ENCODE data around the gene CTAGE9.
"Not testable (repeated sequence)": the region's sequence is repeated elsewhere in the genome, so short reads cannot be mapped to it uniquely, and the experiment has no call there.

CTAGE9 gene
- long read RNA-seq, donor 1, result 0 reads
- long read RNA-seq, donor 2, partial matches to known transcripts, result 0 of 1 reads
- long read RNA-seq, donor 2, other reads (novel, unspliced or antisense), result 0 of 1 reads
- long read RNA-seq, donor 3, result 0 reads
- long read RNA-seq, donor 4, partial matches to known transcripts, result 0 of 1 reads
- long read RNA-seq, donor 4, other reads (novel, unspliced or antisense), result 0 of 1 reads
- long read RNA-seq, donor 5, partial matches to known transcripts, result 0 of 1 reads
- long read RNA-seq, donor 5, other reads (novel, unspliced or antisense), result 0 of 1 reads
- long read RNA-seq, donor 6, partial matches to known transcripts, result 0 of 1 reads
- long read RNA-seq, donor 6, other reads (novel, unspliced or antisense), result 0 of 1 reads
- long read RNA-seq, donor 7, result 0 reads
- long read RNA-seq, donor 8, partial matches to known transcripts, result 0 of 1 reads
- long read RNA-seq, donor 8, other reads (novel, unspliced or antisense), result 0 of 1 reads

DNA sequence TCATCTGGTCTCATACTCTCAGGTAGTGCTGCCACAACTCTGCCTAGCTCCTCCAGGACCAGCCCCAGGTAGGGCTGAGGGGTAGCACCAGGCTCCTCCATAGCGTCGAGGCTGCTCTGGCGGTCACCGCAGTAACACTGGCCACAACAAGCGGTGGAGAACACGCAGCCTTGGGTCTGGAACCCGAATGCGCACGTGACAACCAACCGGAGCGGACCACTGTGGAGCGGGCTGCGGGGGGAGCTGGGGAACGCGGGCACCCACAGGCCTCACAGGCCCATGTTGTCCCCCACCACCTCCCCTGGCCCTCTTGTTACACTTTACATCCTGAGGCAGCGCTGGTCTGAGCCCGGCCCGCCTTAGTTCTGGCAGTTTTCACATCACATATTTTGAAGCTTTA lies at the start of gene CTAGE9:
CTAGE9 (minus strand) TSS at position 101 of the 400 bp plus-strand sequence; CDS start at position 101, 0 bp downstream.
- not testable (repeated sequence) for DNase-seq

GRCh38 chr6:131758920-131759319 lies 48.1 kb upstream of the CTAGE9 start:
- no peak for DNase-seq

DNA sequence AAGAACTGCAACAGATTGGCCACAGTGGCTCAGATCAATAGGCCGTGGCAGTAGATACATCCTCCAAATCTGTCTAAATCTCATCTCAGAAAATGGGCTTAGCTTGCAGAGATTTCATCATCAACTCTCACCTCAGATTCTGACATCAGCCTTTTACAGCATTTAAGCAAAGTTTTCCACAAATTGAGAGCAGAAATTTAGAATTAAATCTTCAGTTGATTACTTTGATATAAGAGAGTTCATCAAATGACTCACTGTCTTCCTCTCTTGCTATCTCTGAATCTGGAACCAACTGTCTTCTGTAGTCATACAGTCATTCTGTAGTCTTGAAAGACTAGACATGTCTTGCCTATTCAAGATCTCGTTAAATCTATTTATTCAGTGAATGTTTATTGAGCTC lies 45.2 kb upstream of the CTAGE9 start:
- no peak for DNase-seq

DNA sequence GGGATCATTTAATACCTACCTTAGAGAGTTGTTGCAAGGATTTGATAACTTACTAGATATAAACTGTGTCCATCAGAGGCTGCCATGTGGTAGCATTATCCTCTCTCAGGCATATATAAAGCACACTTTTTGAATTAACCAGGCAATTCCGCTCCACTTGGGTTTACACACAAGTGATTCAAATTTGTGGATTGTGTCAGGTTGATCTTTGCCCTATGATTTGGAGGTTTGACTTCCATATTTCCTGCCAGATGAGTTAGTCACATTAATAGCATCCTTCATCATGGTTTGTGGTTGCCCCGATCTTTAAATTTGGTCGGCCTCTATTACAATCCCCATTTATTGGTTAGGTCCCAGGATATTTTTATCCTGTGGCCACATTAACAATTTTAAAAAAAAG lies 44.8 kb upstream of the CTAGE9 start:
- DNase-seq, result no peak

DNA sequence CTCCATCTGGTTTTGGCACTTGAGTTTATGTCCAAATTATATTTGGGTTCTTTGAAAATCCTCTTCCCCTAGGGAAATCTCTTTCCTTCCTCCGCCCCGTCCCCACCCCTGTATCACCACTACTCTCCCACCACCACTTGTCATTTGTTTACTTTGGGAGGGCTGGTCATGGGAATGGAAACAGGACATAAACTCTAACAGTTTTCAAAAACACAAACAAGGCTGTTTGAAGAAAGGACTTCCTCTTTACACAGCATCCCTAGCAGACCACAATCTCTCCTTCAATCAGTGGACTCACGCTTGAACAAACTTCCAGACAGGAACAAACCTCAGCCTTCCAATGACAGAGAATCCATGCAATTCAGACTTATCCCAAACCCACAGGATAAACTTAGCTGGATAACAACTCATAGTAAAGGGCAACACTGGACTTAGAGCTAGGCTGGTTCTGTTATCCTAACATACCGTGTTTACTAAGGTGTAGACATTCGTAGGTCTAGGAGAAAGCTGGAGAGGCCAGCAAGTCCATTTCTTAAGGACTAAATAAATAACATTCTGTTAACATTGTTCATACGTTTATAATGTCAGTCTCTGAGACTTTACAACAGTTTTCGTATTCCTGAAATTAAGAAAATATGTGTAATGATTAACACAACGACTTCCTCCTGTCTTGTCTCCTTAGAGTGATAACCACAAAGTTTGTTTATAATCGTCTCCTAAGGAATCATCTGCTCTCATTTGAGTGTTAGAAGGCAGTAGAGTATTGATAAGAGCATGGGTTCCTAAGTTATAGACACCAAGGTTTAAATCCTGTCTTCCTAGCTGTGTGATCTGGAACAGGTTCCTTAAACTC lies 44.1 kb upstream of the CTAGE9 start:
- no peak for DNase-seq

- no peak for DNase-seq
Observed at GRCh38 chr6:131754088-131754487, 43.3 kb upstream of the CTAGE9 start.

- not testable (repeated sequence) for DNase-seq
Observed at GRCh38 chr6:131751012-131751715, 40.3 kb upstream of the CTAGE9 start.

- no peak for DNase-seq
Observed at GRCh38 chr6:131749023-131749422, 38.2 kb upstream of the CTAGE9 start.

GRCh38 chr6:131747821-131748353 lies 37.1 kb upstream of the CTAGE9 start:
- DNase-seq, result no peak

DNA sequence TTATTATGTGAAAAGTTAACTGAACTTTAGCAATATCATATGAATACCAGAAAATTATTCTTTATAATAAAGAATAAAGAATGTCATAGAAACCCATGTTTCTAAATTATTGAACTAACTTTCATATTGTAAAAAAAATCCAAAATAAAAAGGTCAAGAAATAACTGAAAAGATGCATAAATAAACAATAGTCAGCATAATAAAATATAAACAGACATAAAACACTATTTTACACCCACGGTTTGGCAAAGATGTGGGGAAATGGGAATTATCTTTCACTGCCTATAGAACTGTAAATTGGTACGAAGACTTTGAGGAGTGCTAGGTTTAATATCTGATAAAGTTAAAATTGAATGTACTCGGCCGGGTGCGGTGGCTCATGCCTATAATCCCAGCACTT lies 34.7 kb upstream of the CTAGE9 start:
- DNase-seq, result no peak

DNA sequence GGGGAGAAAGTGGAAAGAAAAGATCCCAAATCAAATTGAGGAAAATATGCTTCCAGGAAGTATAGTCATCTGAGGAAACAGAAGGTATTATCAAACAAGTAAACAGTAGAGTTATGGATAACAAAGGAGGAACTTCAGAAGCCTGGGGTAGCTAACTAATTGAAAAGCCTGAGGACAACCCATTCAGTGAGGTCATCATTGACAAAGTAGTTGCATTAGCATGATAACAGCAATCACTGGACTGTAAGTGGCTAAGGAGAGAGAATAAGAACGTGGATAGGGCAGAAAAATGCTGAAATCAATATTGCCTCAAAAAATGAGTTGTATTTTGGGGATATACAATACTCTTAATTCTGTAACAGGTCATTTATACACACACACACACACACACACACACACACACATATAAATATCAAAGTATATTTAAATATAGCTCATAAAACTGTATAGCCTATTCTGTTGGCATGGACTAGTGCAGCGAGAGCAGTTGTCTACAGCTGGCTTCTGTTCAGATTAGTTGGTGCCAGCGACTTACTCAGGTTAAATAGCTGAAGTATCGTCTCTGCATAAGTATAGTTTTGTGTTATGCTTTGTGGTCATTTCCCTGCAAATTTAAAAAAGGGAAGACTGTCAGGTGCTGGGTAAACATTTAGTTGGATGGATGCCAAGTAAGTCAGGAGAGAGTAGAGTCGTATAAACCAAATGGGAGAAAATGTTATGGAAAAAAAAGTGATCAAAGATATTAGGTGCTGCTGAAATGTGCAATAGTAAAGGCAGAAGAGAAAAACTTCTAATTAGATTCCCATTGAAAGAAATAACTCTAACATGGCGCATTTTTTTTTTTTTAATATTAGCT lies 33.8 kb upstream of the CTAGE9 start:
- DNase-seq, result no peak

- no peak for DNase-seq
Observed at GRCh38 chr6:131741688-131742393, 31.0 kb upstream of the CTAGE9 start.

DNA sequence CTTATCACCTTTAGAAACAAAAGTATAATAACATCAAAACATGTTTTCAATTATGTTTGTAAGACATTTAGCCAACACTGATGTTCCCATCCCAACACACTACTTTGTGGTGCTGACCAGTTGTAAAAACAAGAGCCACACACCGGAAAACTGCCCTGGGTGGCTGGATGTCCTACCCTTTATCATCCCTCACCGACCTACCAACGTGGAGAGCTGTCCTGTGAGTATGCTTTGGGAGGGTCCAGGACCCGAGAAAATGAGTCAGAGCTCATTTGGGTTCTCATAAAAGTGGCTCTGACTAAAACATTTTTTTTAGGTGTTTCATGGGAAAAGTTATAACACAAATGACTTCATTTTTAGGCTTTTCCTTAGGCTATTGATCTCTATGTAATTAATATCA lies 29.3 kb upstream of the CTAGE9 start:
- DNase-seq, result no peak

DNA sequence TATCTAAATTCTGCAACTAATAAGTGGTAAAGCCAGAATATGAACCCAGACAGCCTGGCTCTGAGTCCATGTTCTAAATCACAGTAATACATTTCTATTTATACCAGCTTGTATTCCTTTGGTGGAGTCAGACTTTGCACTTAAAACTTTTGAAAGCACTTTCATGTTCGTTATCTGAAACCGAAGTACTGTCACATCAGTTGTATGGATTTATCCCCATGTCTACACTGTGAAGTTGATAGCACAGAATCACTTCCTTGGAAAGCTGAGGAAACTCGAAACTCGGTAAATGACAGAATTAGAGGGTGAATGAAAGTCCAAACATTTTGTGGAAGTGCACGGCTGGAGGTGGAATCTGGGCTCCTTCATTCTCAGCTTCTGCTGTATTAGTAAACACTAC lies 28.3 kb upstream of the CTAGE9 start:
- DNase-seq, result no peak

DNA sequence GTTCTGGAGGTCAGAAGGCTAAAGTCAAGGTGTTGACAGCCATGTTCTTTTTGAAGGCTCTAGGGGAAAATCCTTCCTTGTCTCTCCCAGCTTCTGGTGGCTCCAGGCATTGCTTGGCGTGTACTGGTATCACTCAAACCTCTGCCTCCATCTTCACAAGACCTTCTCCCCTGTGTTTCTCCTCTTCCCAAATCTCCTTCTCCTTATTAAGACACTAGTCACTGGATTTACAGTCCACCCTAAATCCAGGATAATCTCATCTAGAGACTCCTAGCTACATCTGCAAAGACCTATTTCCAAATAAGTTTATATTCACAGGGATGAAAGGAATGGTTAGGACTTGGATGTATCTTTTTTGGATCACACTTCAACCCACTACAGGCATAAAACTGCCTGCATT lies 26.0 kb upstream of the CTAGE9 start:
- no peak for DNase-seq

DNA sequence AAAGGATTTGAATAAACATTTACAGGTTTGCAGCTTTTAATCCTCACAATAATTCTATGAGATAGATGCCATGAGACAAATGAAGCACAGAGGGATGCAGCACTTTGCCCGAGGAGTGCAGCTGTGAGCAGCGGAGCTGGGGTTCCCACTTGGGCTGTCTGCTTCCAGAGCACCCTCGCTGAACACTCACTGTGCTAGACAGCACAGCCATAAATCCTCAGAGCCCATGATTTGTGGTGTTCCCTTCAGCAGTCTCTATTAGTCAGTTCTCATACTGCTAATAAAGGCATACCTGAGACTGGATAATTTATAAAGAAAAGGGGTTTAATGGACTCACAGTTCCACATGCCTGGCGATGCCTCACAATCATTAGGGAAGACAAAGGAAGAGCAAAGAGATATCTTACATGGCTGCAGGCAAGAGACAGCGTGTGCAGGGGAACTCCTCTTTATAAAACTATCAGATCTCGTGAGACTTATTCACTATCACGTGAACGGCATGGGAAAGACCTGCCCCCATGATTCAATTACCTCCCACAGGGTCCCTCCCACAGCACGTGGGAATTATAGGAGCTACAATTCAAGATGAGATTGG lies 25.3 kb upstream of the CTAGE9 start:
- DNase-seq, result no peak

DNA sequence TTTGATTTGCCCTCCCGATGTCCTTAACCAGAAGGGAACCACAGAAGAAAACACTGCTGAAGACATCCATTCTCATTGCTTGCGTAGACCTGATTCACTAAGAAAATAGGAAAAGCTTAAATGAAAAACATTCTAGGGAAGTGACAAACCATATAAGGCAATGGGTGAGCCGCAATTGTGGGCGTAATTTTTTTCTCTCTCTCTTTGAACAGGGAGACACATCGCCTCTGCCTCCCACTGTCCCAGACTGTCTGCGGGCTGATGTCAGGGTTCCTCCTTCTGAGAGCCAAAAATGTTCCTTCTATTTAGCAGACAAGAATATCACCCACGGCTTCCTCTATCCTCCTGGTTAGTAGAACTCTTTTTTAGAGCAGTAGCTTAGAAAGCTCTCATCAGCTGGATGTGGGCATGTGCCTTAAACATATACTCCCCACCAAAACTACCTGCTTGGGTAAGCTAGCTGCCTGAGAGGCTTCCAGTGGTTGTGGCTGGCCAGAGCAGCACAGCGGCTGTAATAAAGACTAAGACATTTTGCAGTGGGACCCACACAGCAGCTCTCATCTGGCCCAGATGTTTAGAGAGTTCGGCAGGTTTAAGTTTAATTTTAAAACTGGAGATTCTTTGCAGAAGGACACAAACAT lies 22.7 kb upstream of the CTAGE9 start:
- no peak for DNase-seq

- no peak for DNase-seq
Observed at GRCh38 chr6:131731224-131731623, 20.4 kb upstream of the CTAGE9 start.

DNA sequence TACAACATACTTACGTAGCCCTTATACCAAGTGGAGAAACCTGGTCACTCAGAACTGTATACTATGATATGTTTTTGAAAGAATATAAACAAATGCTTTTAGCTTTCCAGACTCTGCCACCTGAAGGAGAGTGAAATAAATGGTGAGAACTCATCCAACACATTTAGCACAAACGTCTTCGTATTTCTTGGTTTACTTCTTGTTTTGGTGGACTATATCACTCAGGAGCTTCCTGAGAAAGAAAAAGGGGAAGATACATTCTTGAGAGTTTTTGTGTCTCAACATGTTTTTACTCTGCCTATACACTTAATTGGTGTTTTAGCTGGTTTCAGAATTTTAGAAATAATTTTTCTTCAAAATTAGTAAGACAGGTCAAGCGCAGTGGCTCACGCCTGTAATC lies 19.4 kb upstream of the CTAGE9 start:
- no peak for DNase-seq

GRCh38 chr6:131729550-131729949 lies 18.7 kb upstream of the CTAGE9 start:
- DNase-seq, result no peak

All from right kidney (tissue), 9 donors.